Measurements from ENCODE around the gene CHST11.

DNA sequence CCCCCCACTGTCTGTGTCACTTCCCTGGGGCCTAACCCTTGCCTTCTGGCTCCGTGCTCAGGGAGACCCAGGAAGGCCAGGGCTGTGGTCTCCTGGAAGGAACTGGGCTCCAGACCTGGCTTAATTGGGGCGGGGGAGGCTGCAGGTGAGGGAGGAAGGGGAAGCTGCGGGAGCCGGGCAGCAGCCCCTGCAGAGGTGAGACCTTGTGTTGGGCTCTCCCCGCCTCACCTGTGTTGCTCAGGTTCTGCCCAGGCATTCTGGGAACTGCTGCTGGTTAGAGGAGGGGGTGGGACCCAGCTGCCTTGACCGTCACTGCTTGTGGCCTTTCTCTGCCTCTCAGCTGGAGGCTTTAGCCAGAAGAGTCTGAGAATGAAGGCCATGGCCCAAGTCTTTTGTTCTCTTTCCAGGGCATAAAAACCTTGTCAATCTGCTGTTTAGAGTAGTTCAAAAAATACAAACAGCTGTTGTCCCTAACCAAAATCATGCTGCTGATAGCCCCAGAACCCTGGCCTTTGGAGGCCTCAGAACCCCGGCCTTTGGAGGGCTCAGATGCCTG, 247.6 kb downstream of the CHST11 start:
- TF ChIP-seq POLR2A (IDR thresholded peaks at IDR 0.05) = no peak
- TF ChIP-seq CTCF (IDR thresholded peaks at IDR 0.05) = no peak
- TF ChIP-seq POLR2AphosphoS5 (IDR thresholded peaks at IDR 0.05) = no peak

Measured in breast epithelium (tissue), 3 donors.